Activated T-cell treated with anti-CD3 and anti-CD28 coated beads, Interleukin-2, amount 50 U/mL, for 1 hour (primary cell): ENCODE data around the gene MAPK8.
A peak's percentile ranks its signal among the peaks of the same experiment; 100 is the strongest.
"Not testable (repeated sequence)": the region's sequence is repeated elsewhere in the genome, so short reads cannot be mapped to it uniquely, and the experiment has no call there.

Experiments used
- DNase-seq: peaks from one replicate; pipeline ENCODE4 v3.0.0-alpha.2; 2020

MAPK8 gene

GRCh38 chr10:48421862-48422261 is 115.4 kb downstream of the MAPK8 start:
- not testable (repeated sequence) for DNase-seq

- no peak for DNase-seq
Observed at GRCh38 chr10:48423884-48424283, 117.4 kb downstream of the MAPK8 start.

GRCh38 chr10:48428896-48429295 is 122.4 kb downstream of the MAPK8 start:
- no peak for DNase-seq

- no peak for DNase-seq
Observed at GRCh38 chr10:48429309-48429708, 122.8 kb downstream of the MAPK8 start.

GRCh38 chr10:48430402-48430993 is 124.0 kb downstream of the MAPK8 start:
- no peak for DNase-seq

GRCh38 chr10:48431871-48432270 is 125.4 kb downstream of the MAPK8 start:
- DNase-seq: no peak

- DNase-seq: no peak
Observed at GRCh38 chr10:48437546-48437945, 131.1 kb downstream of the MAPK8 start.

GRCh38 chr10:48439031-48439430 is 132.6 kb downstream of the MAPK8 start:
- DNase-seq: no peak

GRCh38 chr10:48439581-48440041 is 133.1 kb downstream of the MAPK8 start:
- DNase-seq: no peak

GRCh38 chr10:48440771-48441170 is 134.3 kb downstream of the MAPK8 start:
- DNase-seq: no peak

- peak; percentile 14 for DNase-seq
Observed at GRCh38 chr10:48442090-48442808, 135.8 kb downstream of the MAPK8 start.

- no peak for DNase-seq
Observed at GRCh38 chr10:48442809-48443177, 136.3 kb downstream of the MAPK8 start.

GRCh38 chr10:48444266-48444665 is 137.8 kb downstream of the MAPK8 start:
- DNase-seq: no peak

- DNase-seq: no peak
Observed at GRCh38 chr10:48444861-48445841, 138.7 kb downstream of the MAPK8 start.

- DNase-seq: no peak
Observed at GRCh38 chr10:48445932-48446331, 139.5 kb downstream of the MAPK8 start.

- no peak for DNase-seq
Observed at GRCh38 chr10:48446785-48447184, 140.3 kb downstream of the MAPK8 start.

- peak; percentile 6 for DNase-seq
Observed at GRCh38 chr10:48447356-48448215, 141.1 kb downstream of the MAPK8 start.

- no peak for DNase-seq
Observed at GRCh38 chr10:48448796-48449195, 142.3 kb downstream of the MAPK8 start.

GRCh38 chr10:48449501-48450232 is 143.2 kb downstream of the MAPK8 start:
- peak; percentile 10 for DNase-seq

GRCh38 chr10:48450233-48450740 is 143.8 kb downstream of the MAPK8 start:
- DNase-seq: peak; percentile 14

GRCh38 chr10:48450741-48451466 is 144.4 kb downstream of the MAPK8 start:
- peak; percentile 9 for DNase-seq
